H1 (cell line): ENCODE measurements around the gene DNAJC16. TPM values are rescaled to one million over a fixed set of nuclear protein-coding genes. Genes with fewer than 3 reads are reported as not detected.

Source experiments
- ATF3 ChIP-seq: IDR thresholded peaks from 2 replicates; pipeline ENCODE4 v1.6.1; 2011; ENCODE audit warnings: low read depth, mild to moderate bottlenecking, low read length; ENCODE audit not compliant: insufficient read depth
- BCL11A ChIP-seq, 2 experiments: IDR thresholded peaks; one replicate each; pipeline ENCODE4 v1.6.1; 2011; ENCODE audit warnings: low read depth in 2 of 2, low read length in 2 of 2, mild to moderate bottlenecking in 2 of 2
- BRCA1 ChIP-seq: IDR thresholded peaks from 2 replicates; pipeline ENCODE4 v1.6.1; 2012; ENCODE audit warnings: low read depth, low read length, improper control_type of control experiment
- CBX8 ChIP-seq: fragments of 300-800, 300-1000 bp; sonication (generic); IDR thresholded peaks from 2 replicates; pipeline ENCODE4 v1.7.1; 2016; ENCODE audit warnings: low read depth, low read length, borderline replicate concordance
- CEBPB ChIP-seq: IDR thresholded peaks from 2 replicates; pipeline ENCODE4 v1.6.1; 2012; ENCODE audit warnings: low read depth, low read length
- CTBP2 ChIP-seq: IDR thresholded peaks from 2 replicates; pipeline ENCODE4 v1.7.0; 2011; ENCODE audit warnings: borderline replicate concordance, mild to moderate bottlenecking, moderate library complexity, mixed read lengths, low read length; ENCODE audit not compliant: insufficient read depth, insufficient read length
- E2F6 ChIP-seq: IDR thresholded peaks from 2 replicates; pipeline ENCODE4 v1.6.1; 2012; ENCODE audit warnings: inconsistent platforms
- EP300 ChIP-seq, 2 experiments: IDR thresholded peaks; 1 replicate in 1 of 2; 2 replicates in 1 of 2; pipeline ENCODE4 v1.6.1; 2011 to 2012; ENCODE audit warnings: low read depth in 2 of 2, low read length in 2 of 2, mild to moderate bottlenecking in 2 of 2, borderline replicate concordance in 1 of 2, inconsistent platforms in 1 of 2, moderate library complexity in 1 of 2
- GABPA ChIP-seq: IDR thresholded peaks from 2 replicates; pipeline ENCODE4 v1.6.1; 2011; ENCODE audit warnings: mild to moderate bottlenecking, low read length, moderate library complexity, borderline replicate concordance; ENCODE audit not compliant: insufficient read depth
- HDAC6 ChIP-seq: IDR thresholded peaks from one replicate; pipeline ENCODE4 v1.7.1; 2012; ENCODE audit warnings: low read depth, mild to moderate bottlenecking, inconsistent platforms, low read length, moderate library complexity
- JUN ChIP-seq: IDR thresholded peaks from 2 replicates; pipeline ENCODE4 v1.6.1; 2011; ENCODE audit warnings: low read depth, mild to moderate bottlenecking, improper control_type of control experiment, low read length
- MAFK ChIP-seq: IDR thresholded peaks from 2 replicates; pipeline ENCODE4 v1.6.1; 2012; ENCODE audit warnings: low read depth, mild to moderate bottlenecking, improper control_type of control experiment, low read length
- PHF8 ChIP-seq: fragments of 200-600 bp; sonication (generic); conservative IDR thresholded peaks from 2 replicates; pipeline ENCODE4 v1.7.1; 2012; ENCODE audit warnings: low read depth, mild to moderate bottlenecking, inconsistent platforms, low read length, moderate library complexity
- RNF2 ChIP-seq: fragments of 200-900, 300-1000 bp; sonication (generic); IDR thresholded peaks from 2 replicates; pipeline ENCODE4 v1.7.1; 2016; ENCODE audit warnings: borderline replicate concordance, low read depth, mild to moderate bottlenecking, antibody characterized with exemption, low read length; ENCODE audit not compliant: poor library complexity, severe bottlenecking; ENCODE audit errors: missing control alignments
- SP1 ChIP-seq: IDR thresholded peaks from 2 replicates; pipeline ENCODE4 v1.6.1; 2011; ENCODE audit warnings: low read depth, low read length
- SP2 ChIP-seq: IDR thresholded peaks from 2 replicates; pipeline ENCODE4 v1.6.1; 2012; ENCODE audit warnings: mild to moderate bottlenecking, low read length, inconsistent platforms
- SP4 ChIP-seq: IDR thresholded peaks from 2 replicates; pipeline ENCODE4 v1.6.1; 2012; ENCODE audit warnings: low read length, inconsistent platforms
- SUZ12 ChIP-seq: fragments of 200-600 bp; sonication (generic); IDR thresholded peaks from 2 replicates; pipeline ENCODE4 v1.6.1; 2012; ENCODE audit warnings: mild to moderate bottlenecking, inconsistent platforms, low read length, moderate library complexity, mixed read lengths
- TBP ChIP-seq: IDR thresholded peaks from 2 replicates; pipeline ENCODE4 v1.6.1; 2011; ENCODE audit warnings: low read depth, low read length, improper control_type of control experiment
- TEAD4 ChIP-seq: IDR thresholded peaks from 2 replicates; pipeline ENCODE4 v1.6.1; 2012; ENCODE audit warnings: low read depth, low read length, inconsistent platforms, mixed read lengths
- USF2 ChIP-seq: IDR thresholded peaks from 2 replicates; pipeline ENCODE4 v1.6.1; 2011; ENCODE audit warnings: low read length, improper control_type of control experiment
- polyA plus RNA-seq, 7 experiments: library from polyadenylated mRNA; depleted of rRNA in 3 of 7; stranded (reverse) in 5 of 7; unstranded in 2 of 7; fragments of >200 nt in 5 of 7; fragments of 200-250 nt in 2 of 7; gene quantifications; 1 replicate in 5 of 7; 2 replicates in 1 of 7; 4 replicates in 1 of 7; pipeline versions ENCODE4 v1.2.1 to v1.2.3, GENCODE V29; 2011 to 2013; ENCODE audit warnings: missing spikeins in 2 of 7, mixed read lengths in 2 of 7
- total RNA-seq: library from RNA; stranded (reverse); fragmentation: NEBNext Ultra II Directional; extraction: Animal tissue kit (Norgen Biotek cat#: 25700); gene quantifications from 2 replicates; pipeline ENCODE4 v1.2.1, GENCODE V29; 2021

The DNAJC16 gene
- total and polyA plus RNA-seq, 2 of the 8 experiments (the other 6 are each of a cell fraction or from before 2014, with no cell fraction given): 7.9 to 23.3 TPM

- no peak for TF ChIP-seq E2F6
- peak; percentile 78; the same call in 1 of the 2 replicates for TF ChIP-seq TBP
- no peak for TF ChIP-seq CBX8
- TF ChIP-seq MAFK: no peak
- no peak for TF ChIP-seq CEBPB
- TF ChIP-seq HDAC6: no peak
- TF ChIP-seq TEAD4: no peak
- no peak for TF ChIP-seq BCL11A (IDR thresholded peaks at IDR 0.05; ENCODE audit: low read depth in 2 of 2, low read length in 2 of 2)
- 0 out of 2 replicates have a peak, but pooled peaks have one; percentile 40 for TF ChIP-seq GABPA
- no peak for TF ChIP-seq USF2
- peak; percentile 32; the same call in 1 of the 2 replicates for TF ChIP-seq SP4
- TF ChIP-seq ATF3: peak; percentile 67; the same call in 1 of the 2 replicates
- no peak for TF ChIP-seq EP300 (IDR thresholded peaks at IDR 0.05; ENCODE audit: borderline replicate concordance in 1 of 2, low read depth in 2 of 2, low read length in 2 of 2)
- peak; percentile 70; the same call in 1 of the 2 replicates for TF ChIP-seq SP1
- peak; percentile 77 for TF ChIP-seq PHF8
- no peak for TF ChIP-seq SUZ12
- no peak for TF ChIP-seq BRCA1
- no peak for TF ChIP-seq JUN
- no peak for TF ChIP-seq SP2
- no peak for TF ChIP-seq RNF2
- no peak for TF ChIP-seq CTBP2
Measured at GRCh38 chr1:15617173-15618076, 90.8 kb downstream of the DNAJC16 start, which contains the start of gene DDI2 (continued).
